NK-92 (cell line): ENCODE results near the gene TNS1.

Experiments
- DNase-seq: peaks from one replicate; lab custom pipeline; 2025; ENCODE audit not compliant: unreplicated experiment; lab: John Stamatoyannopoulos, UW

The TNS1 gene

GRCh38 chr2:217755027-217755745 lies 247.6 kb downstream of the TNS1 start:
- DNase-seq = no peak

- DNase-seq = no peak
Observed at GRCh38 chr2:217753460-217754200, 249.2 kb downstream of the TNS1 start.

GRCh38 chr2:217752714-217753459 lies 249.9 kb downstream of the TNS1 start:
- no peak for DNase-seq

GRCh38 chr2:217751952-217752351 lies 250.8 kb downstream of the TNS1 start:
- DNase-seq = no peak

GRCh38 chr2:217751192-217751591 lies 251.6 kb downstream of the TNS1 start:
- DNase-seq = no peak
